Measurements from ENCODE around the gene BAAT. TPM values are rescaled to one million over a fixed set of nuclear protein-coding genes. Genes with fewer than 3 reads are reported as not detected.

The BAAT gene
- total RNA-seq = 0.24 TPM in 1 of 2 replicates, not detected in the other

DNA sequence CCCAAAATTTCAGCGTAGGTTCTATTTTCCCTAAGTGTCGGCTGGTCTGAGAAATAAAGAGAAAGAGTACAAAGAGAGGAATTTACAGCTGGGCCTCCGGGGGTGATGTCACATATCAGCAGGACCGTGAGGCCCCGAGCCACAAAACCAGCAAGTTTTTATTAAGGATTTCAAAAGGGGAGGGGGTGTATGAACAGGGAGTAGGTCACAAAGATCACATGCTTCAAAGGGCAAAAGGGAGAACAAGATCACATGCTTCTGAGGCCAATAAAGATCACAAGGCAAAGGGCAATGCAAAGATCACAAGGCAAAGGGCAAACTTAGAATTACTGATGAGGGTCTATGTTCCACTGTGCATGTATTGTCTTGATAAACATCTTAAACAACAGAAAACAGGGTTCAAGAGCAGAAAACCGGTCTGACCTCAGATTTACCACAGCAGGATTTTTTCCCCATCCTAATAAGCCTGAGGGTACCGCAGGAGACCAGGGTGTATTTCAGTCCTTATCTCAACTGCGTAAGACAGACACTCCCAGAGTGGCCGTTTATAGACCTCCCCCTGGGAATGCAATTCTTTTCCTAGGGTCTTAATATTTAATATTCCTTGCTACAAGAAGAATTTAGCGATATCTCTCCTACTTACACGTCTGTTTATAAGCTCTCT, at the start of gene BAAT:
TSS of gene BAAT (minus strand) at position 134 of the 664 bp plus-strand sequence. CDS start 13,602 bp downstream, outside the sequence.

DNA sequence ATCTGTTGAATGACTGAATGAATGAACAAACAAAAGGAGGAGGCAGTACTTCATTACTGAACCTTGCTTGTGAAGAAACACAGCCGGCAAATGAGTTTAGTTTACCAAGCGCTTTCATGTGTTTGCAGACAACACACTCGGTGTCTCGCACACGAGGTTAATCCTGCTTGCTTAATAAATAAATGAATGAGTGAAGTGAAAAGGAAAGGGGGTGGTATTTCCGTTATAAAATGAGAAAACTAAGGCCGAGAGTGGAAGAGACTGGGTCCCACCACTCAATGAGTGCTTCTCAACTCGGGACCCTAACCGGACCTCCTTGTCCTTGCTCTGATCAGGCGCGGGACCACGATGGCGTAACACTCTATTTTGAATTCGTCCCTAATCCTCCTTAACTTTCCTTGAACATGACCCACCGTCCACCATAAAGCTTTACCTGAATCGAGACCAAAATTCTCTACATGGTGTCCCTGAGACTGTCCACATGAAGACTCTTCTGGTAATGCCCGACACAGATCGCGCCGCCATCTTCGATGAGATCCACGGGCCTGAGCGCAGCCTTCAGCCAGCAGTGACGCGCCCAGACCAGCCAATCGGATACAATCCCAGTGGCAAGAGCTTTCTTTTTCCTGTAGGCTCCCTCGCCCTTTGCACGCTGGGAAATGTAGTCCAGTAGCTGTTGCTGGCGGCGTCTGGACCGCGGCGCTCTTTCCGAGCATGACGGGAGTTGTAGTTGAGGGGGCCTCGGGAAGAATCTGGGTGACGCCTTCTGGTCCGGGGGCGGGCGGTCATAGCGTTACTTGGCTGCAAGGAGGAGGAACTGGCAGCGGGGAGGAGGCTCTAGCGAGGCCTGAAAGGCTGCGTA, 13.5 kb upstream of the BAAT start, which contains the start of the genes MRPL50 and ZNF189:
TSS of gene MRPL50 (minus strand) at position 551 of the 862 bp plus-strand sequence. CDS start at position 525, 26 bp downstream.
TSS of gene ZNF189 (plus strand) at position 784 of the 862 bp plus-strand sequence. CDS start 306 bp downstream, outside the sequence.

Other genes with a start within 250 kb of the BAAT start
- 14.7 and 17.1 TPM in 2 replicates for gene MRPL50, start 13.6 kb upstream of the BAAT start, total RNA-seq
- gene ZNF189, start 13.8 kb upstream of the BAAT start, total RNA-seq = 9.2 and 11.6 TPM in 2 replicates
- not detected in 2 replicates for gene ALDOB, start 50.8 kb upstream of the BAAT start, total RNA-seq
- 22.0 and 23.4 TPM in 2 replicates for gene RNF20, start 148.8 kb upstream of the BAAT start, total RNA-seq
- not detected in 2 replicates for gene PPP3R2, start 210.0 kb upstream of the BAAT start, total RNA-seq